ENCODE measurements around the gene RET. TPM values are rescaled to one million over a fixed set of nuclear protein-coding genes. Genes with fewer than 3 reads are reported as not detected.
A peak's percentile ranks its signal among the peaks of the same experiment; 100 is the strongest.
"Not testable (repeated sequence)": the region's sequence is repeated elsewhere in the genome, so short reads cannot be mapped to it uniquely, and the experiment has no call there.

Gene RET
- total RNA-seq, 1 donor from 2014 or later = 0.94 TPM

DNA sequence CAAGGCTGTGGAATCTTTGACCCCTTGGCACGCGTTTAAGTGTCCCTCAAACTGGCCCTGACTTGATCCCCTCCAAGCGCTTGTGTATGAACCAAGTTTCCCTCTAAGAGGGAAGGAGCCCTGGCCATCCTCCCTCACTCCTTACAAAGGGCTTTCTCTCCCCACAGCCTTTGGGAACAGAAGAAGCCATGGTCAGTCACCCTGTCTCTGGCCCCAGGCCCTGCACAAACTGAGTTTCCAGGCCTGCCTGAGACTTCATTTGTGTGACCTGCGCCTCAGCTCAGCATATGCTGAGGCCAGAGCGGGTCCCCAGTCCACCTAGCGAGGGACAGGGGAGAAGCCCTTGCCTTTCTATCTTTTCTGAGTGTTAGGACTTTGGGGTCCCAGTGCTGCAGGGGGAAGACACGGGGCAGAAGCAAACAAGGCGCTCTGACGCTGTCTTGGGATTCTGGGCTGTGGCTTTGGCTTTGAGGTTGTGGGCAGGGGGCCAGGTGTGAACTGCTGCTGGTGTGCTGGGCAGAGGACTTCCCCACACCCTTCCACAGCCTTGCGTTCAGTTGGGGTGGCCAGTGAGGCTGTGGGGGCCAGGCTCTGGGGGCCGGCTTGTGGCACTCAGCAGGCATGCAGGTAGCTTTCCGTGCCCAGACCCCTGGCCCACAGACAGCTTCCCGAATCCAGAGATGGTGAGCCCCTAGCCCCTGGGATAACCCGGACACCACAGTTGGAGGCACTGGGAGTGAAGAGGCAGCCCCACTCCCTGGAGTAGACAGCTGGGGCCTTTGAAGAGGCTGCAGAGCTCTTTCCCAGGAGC lies 1.5 kb downstream of the RET start:
- DNase-seq = no peak

DNA sequence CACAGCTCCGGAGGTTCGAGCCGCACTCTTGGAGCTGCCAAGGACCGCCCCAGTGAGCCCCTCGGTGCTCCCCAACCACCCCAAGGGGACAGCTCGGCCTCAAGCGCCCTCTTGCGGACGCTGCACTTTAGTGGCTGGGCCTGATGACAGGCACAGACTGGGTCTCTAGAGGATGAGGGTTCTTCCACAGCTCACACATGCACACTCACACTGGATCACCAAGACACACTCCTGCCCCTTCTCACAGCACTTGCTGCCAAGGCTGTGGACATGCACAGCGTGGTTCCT lies 2.1 kb downstream of the RET start:
- no peak for DNase-seq

DNA sequence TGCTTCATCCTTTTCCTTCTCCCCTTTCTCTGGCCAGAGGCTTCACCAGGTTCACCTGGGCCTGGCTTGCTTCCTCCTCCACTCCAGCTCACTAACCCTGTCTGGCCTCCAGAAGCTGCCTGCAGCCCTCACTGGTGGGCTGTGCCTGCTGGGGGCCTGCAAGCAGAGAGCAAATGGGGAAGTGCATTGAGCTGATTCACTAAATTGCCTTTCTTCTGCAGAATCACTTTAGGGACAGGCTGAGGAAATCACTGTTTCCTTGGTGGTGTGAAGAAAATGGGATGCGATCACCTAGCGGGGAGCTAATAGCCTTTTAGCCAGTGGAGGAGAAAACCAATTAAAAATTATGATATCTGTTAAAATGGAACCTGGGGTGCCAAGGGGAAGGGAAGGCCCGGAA lies 3.0 kb downstream of the RET start:
- DNase-seq = no peak

DNA sequence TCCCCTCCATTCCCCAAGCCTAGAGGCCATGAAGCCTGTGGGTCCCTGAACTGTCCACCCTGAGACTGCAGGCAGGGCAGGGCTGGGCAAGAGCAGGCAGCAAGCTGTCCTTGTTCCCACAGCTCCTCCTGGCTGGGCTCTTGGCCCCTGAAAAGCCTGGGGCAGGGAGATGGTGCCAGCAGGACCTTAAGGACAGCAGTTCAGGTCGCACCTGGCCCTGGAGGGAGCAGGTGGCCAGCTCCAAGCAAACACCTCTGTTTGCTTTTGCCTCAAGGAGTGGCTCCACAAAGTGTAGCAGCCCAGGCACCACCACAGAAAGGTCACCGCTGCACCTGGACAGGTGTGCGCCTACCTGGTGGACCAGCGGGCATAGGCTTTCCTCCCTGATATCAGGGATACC lies 5.2 kb downstream of the RET start:
- no peak for DNase-seq

GRCh38 chr10:43082746-43083145 lies 5.9 kb downstream of the RET start:
- no peak for DNase-seq

DNA sequence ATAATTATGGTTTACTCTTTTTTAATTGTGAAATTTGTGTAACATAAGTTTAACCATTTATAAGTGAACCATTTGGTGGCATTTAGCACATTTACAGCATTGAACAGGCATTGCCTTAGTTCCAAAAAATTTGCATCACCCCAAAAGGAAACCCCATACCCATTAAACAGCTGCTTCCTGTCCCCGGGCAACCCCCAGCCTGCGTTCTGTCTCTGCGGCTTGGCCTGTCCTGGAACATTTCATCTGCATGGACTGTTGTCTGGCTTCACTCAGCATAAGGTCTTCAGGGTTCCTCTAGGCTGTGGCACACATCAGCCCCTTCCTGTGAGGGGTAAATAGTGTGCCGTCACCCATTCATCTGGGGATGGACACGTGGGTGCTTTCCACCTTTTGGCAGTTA lies 6.9 kb downstream of the RET start:
- DNase-seq = no peak

DNA sequence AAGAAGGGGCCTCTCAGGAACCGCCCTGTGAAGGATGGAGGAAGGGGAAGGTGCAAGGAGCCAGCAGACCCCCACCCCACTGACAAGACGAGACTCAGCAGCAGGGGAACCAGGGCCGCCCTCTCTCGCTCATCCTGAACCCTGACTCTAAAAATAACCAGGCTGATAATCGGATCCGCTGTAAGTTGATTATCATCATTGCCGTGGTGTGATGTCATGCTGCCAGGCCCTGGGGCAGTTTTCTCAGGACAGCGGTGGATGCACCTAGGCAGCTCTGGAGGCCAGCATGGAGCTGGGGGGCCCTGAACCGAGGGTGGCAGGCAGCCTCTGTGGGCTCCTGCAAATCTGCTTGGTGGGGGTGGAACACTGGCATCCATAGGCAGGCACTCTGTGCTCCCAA lies 7.9 kb downstream of the RET start:
- no peak for DNase-seq

GRCh38 chr10:43086321-43086942 lies 9.6 kb downstream of the RET start:
- no peak for DNase-seq

GRCh38 chr10:43089519-43089918 lies 12.7 kb downstream of the RET start:
- no peak for DNase-seq

- no peak for DNase-seq
Measured at GRCh38 chr10:43090188-43090587, 13.3 kb downstream of the RET start.

DNA sequence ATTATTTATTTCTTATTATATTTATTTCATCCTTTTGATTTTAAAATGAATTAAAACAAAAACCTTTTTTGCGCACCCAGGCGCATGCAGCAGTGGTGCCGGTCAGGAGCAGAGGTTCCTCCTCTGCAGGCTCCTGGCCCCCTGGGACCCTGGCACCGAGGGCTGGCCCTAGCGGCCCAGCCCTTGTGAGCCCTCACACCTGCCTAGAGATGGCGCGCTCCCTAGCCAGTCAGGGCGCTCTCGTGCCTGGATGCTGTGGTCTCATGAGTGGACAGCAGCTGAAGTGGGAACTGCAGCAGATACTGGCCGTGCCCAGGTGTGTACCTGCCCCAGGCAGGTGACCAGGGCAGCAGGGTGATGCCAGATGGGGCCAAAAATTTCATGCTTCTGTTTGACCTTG lies 13.8 kb downstream of the RET start:
- DNase-seq = no peak

GRCh38 chr10:43091846-43092245 lies 15.0 kb downstream of the RET start:
- no peak for DNase-seq

DNA sequence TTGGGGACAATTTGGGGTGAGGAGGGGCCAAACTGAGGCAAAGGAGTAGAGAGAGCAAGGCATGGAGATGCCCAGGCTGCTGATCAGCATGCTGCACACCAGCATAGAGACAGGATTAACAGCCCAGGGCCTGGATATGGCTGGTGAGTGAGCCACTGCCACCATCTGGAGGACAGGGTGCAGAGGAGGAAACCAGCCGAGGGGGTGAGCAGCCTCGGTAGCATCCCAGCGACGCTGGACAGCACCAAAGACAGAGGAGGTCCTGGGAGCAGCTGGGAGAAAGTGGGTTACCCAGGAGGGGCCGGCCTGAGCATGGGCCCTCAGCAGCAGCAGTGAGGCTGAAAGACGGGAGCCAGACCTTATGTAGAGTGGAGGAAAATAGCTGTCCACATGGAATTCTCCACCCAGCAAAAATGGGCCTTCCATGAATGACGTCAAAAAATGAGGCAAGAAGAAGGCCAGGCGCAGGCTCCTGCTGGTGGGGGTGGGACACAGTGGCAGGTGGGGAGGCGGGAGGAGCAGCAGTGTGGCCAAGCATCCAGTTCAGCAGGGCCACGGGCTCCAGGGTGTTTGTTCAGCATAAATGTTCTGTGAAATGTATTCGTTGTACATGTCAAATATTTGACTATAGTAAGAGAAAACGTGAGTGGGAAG lies 16.7 kb downstream of the RET start:
- DNase-seq = peak; percentile 31

GRCh38 chr10:43094085-43094484 lies 17.2 kb downstream of the RET start:
- no peak for DNase-seq

GRCh38 chr10:43099339-43099738 lies 22.5 kb downstream of the RET start:
- not testable (repeated sequence) for DNase-seq

GRCh38 chr10:43099928-43100327 lies 23.1 kb downstream of the RET start:
- no peak for DNase-seq

DNA sequence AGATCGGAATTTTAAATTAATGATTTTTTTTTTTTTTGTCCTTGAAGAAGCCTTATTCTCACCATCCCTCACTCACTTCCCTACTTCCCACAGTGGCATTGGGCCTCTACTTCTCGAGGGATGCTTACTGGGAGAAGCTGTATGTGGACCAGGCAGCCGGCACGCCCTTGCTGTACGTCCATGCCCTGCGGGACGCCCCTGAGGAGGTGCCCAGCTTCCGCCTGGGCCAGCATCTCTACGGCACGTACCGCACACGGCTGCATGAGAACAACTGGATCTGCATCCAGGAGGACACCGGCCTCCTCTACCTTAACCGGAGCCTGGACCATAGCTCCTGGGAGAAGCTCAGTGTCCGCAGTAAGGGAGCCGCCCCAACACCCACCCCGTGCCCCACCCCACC lies 23.5 kb downstream of the RET start:
- DNase-seq = no peak

- DNase-seq = no peak
Measured at GRCh38 chr10:43102063-43102828, 25.4 kb downstream of the RET start.

DNA sequence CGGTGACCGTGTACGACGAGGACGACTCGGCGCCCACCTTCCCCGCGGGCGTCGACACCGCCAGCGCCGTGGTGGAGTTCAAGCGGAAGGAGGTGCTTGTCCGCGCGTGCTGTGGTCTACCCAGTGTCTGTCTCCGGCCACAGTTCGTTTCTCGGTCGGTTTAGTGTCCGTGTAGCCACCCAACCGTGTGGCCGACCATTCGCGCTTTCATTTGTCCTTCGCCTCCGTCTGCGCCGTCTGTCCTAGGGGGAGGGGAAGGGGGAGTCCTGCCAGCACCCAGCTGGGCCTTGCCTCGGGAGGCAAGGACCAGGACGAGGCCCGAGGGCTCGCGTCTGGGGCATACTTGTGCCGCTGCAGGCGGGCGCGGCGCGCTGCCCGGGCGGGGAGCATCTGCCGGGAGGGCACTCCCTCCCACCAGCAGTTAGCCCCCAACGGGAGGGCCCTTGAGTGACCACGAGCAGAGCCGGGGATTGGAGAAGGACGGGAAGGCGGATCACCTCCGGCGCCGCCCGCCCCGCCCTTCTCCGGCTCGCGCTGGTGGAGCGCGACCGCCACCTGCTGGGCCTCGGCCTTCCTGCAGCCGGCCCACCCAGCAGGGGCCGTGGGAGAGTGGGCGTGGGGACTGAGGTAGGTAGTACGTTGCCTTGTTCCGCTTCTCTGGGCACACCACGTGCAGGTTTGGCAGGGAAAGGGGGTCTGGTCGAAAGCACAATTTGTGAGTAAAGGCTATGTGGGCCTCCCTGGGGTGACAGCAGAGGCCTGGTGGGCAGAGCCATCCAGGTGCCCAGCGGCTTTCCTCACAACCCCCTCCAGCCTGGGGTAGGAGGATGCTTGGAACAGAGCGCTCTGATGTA lies 28.5 kb downstream of the RET start:
- DNase-seq = peak; percentile 58

DNA sequence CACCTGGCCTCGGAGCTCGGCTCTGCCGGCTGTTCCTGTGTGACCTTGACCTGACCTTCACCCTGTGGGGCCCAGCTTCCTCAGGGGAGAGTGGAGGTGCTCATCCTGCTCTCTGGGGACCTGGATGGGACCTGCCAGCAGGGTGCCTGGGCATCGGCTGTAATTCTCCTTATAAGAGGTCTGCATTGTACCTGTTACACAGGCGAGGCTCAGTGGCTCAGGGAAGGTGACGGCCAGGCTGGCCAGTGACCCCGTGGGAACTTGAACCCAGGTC lies 29.0 kb downstream of the RET start:
- DNase-seq = no peak

DNA sequence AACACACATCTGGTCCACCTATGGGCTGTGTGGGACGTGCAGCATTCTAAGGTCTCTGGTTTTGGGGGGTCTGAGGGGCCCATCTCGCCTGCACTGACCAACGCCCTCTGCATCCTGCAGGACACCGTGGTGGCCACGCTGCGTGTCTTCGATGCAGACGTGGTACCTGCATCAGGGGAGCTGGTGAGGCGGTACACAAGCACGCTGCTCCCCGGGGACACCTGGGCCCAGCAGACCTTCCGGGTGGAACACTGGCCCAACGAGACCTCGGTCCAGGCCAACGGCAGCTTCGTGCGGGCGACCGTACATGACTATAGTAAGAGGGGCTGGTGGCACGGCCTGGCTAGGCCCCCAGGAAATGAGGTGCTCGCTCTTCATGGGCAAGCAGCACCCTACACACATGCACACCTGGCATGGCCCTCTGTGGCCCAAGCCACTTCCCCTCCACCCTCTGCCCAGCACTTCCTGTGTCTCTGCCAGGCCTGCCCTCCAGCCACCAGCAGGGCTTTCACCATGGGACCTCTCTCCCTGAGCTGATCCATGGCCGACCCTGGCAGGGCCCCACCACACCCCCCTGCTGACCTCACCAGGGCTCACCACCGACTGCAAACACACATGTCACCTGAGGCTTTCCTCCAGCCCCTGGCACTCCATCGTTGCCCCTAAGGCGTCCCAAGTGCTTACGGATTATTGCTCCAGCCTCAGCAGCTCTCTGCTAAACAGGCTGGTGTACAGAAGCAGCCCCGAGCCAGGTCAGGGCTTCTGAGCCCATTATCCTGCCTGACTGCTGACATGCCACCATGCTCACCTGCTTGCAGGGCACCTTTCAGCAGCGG lies 29.6 kb downstream of the RET start:
- no peak for DNase-seq

DNA sequence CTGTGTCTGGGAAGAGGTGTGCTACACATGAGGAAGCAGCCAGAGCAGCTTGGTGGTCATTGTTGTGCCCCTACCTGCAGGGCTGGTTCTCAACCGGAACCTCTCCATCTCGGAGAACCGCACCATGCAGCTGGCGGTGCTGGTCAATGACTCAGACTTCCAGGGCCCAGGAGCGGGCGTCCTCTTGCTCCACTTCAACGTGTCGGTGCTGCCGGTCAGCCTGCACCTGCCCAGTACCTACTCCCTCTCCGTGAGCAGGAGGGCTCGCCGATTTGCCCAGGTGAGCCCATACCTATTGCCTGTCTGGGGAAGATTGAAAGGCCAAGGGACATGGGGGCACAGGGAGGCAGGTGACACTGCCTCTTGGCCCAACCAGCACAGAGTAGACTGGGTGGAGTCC lies 32.1 kb downstream of the RET start:
- no peak for DNase-seq

All from occipital lobe (tissue), 2 donors.